Fibroblast of mammary gland (primary cell): Measurements from ENCODE around the gene GAS1.

ENCODE experiments used
- DNase-seq: peaks from one replicate; pipeline ENCODE4 v3.0.0-alpha.2; 2010; ENCODE audit warnings: low read depth
- H3K4me3 ChIP-seq: 2 replicates; pipeline ENCODE4 v1.5.1; 2011; ENCODE audit warnings: low read depth, mild to moderate bottlenecking, low read length, moderate library complexity; ENCODE audit not compliant: control insufficient read depth
- TF ChIP-seq, protein P1 (sequence below): conservative IDR thresholded peaks from 2 replicates; pipeline ENCODE4 v1.5.1; 2011; ENCODE audit warnings: low read depth, low read length, inconsistent platforms; ENCODE audit not compliant: control insufficient read depth, insufficient read depth

The GAS1 gene

DNA sequence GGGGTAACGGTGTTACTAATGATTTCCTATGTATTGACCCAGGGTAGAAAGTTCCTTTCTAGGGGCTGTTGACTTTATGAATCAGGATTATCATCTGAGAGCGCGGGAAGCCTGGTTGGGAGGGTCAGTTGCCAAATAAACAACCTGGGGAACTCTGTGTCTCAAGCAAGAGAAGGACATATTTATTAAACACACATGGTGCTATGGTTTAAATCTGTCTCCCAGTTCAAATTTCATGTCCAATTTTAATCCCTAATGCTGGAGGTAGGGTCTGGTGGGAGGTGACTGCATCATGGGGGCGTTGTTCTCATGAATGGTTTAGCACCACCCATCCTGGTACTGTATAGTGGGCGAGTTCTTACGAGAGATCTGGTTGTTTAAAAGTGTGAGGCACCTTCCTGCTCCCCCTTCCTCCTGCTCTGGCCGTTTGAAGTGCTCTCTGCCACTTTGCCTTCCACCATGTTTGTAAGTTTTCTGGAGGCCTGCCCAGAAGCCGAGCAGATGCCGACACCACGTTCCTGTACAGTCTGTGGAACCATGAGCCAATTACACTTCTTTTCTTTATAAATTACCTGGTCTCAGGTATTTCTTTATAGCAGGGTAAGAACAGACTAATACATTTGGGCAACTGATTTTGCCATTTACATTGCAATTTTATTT lies 19.7 kb upstream of the GAS1 start:
- peak; percentile 72 for DNase-seq
- TF ChIP-seq, protein P1, sequence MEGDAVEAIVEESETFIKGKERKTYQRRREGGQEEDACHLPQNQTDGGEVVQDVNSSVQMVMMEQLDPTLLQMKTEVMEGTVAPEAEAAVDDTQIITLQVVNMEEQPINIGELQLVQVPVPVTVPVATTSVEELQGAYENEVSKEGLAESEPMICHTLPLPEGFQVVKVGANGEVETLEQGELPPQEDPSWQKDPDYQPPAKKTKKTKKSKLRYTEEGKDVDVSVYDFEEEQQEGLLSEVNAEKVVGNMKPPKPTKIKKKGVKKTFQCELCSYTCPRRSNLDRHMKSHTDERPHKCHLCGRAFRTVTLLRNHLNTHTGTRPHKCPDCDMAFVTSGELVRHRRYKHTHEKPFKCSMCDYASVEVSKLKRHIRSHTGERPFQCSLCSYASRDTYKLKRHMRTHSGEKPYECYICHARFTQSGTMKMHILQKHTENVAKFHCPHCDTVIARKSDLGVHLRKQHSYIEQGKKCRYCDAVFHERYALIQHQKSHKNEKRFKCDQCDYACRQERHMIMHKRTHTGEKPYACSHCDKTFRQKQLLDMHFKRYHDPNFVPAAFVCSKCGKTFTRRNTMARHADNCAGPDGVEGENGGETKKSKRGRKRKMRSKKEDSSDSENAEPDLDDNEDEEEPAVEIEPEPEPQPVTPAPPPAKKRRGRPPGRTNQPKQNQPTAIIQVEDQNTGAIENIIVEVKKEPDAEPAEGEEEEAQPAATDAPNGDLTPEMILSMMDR = no peak
- H3K4me3 ChIP-seq = no peak overlapping the region

DNA sequence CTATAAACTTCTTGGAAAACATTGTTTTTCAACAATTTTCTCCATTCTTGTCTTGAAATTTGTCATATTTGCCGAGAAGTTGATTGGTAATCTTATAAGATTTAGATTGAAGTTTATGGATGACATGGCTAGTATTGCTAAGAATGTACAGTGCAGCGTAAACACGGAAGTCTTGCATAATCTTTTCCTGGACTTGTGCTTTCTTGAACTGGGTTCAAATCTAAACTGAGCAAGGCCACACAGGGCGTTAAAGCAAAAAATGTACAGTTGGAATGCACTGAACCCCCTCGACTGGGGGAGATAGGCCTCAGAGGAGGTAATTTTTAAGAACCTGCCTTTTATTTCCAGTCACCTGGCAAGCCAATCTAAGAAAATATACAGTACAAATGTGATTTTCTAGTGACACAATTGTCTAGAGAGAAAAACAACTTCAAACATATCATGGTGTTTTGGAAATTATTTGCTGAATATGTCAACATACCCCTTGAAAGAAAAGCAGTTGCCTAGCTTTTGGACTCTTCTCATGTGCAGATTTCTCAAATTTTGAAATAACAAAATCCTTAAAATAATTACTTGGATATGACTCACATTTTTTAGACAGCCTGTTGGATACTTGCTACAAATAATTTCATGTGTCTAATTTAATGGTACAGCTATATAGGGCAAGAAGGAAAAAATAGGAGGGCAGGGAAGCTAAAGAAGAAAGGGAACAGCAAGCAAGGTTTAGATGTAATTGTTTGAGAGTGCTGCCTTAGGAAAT lies 18.5 kb upstream of the GAS1 start:
- no peak overlapping the region for H3K4me3 ChIP-seq
- DNase-seq = peak; percentile 54
- TF ChIP-seq, protein P1 = no peak

DNA sequence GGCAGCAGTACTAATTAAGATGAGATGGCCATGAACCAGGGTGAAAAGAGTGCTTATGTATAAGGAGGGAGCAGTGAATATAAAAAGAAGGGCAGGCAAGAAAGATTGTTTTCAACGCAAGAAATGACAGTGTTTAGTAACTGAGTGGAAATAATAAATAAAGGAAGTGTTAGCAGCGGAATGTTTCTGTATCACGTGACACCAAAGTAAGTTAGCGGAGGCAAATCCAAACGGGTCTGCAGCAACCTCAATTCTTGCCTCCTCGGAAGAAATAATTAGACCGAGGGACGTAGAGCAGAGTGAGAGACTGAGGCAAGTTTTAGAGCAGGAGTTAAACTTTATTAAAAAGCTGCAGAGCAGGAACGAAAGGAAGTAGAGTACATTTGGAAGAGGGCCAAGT lies 15.4 kb upstream of the GAS1 start:
- DNase-seq = no peak
- H3K4me3 ChIP-seq = no peak overlapping the region
- TF ChIP-seq, protein P1 = no peak

DNA sequence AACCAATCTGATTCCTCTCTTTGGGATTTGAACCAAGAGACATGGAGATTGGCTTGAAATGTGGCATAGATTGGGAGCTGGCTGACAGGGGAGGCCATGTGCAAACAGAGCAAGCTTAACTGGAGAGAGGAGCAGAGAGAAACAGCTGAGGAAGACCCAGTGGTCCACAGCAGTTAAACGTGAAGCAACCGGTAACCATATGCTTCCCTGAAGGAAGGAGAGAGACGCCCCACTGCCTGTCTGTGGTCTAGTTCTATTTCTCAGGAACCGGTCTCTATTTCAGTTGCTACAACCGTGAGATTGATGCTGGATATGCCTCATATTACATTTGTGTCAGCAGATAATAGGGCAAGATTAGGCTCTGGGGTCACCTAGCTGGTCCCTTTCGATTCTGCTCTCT lies 13.6 kb upstream of the GAS1 start:
- no peak for DNase-seq
- H3K4me3 ChIP-seq = no peak overlapping the region
- TF ChIP-seq, protein P1 = no peak

DNA sequence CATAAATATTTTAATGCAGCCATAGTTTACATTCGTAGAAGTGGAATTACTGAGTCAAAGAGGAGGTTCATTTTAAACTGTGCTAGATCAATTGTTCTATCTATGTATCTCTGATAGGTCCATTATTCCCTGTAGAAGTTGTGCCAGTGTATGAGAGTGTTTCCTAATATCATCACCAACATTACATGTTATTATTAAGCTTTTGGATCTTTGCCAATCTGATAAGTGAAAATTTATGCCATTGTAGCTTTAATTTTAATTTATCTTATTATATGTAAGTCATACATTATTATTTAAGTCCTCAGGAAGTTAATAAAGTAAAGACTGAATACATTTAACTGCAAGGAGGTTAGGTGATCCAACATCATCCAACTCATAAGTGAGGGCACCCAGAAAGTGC lies 10.9 kb upstream of the GAS1 start:
- TF ChIP-seq, protein P1 = no peak
- H3K4me3 ChIP-seq = no peak overlapping the region
- no peak for DNase-seq

DNA sequence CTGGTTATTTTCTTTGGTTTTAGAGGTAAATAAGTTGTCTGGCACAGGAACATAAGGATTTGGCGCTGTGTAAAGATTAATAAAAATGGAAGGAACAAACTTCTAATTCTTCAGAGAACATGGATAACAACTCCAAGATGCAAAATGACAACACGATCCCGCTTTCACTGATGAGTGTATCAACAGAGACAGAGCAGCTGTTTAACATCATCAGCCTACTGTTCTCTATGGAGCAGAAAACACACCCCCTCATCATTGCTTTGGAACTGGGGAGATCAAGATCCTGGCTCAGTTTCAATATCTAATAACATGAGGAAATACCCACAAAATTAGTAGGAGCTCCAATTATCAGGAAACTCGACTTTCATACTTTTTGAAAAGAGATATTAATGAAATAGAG lies 8.3 kb upstream of the GAS1 start:
- TF ChIP-seq, protein P1 = no peak
- DNase-seq = no peak
- H3K4me3 ChIP-seq = no peak overlapping the region
